ENCODE data around the gene GRIP1.
A peak's percentile ranks its signal among the peaks of the same experiment; 100 is the strongest.

Gene GRIP1

DNA sequence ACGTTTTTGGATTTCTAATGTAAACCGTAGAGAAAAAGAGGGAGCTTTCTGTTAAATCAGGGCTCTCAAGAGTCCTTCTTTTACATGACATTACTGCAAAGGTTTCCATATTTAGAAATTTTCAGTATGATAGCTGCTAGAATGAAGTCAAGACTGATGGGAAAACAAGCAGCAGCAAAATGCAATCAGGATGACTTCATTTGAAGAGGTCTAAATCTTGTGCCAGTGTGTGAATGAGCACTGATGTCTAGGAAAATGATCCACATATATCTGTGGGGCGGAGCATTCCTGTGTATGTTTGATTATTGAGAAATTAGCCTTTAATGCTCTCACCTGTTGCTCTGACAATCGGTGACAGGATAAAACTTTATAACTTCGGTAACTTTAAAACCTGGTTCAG, 73.6 kb downstream of the GRIP1 start:
- no peak for FAIRE-seq

GRCh38 chr12:66603981-66604479, 74.8 kb downstream of the GRIP1 start:
- no peak for FAIRE-seq
- DNase-seq (ENCODE audit: insufficient read length, low spot score) = no peak

More for the DNA sequence above, 73.6 kb downstream of the GRIP1 start:
- no peak for DNase-seq (ENCODE audit: insufficient read length, low spot score)

DNA sequence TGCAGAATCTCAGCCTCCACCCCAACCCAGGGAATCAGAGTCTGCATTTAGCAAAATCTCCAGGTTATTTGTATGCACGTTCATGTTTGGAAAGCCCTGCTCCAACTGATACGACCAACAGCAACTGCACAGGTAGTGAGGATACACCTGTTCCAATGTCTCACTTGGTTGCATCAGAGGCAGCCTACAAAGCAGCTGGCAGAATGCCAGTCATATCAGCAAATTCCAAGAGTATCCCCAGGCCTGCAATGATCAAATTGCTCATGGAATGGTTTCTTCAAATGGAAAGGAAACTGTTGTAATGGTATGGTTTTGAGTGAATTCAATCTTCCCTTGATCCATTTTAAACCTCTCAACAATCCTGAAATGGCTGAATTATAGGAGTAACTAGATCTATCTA, 75.4 kb downstream of the GRIP1 start:
- no peak for DNase-seq (ENCODE audit: insufficient read length, low spot score)
- no peak for FAIRE-seq

- FAIRE-seq (no peak), DNase-seq (ENCODE audit: insufficient read length, low spot score) (no peak)
Measured at GRCh38 chr12:66602483-66603143, 76.3 kb downstream of the GRIP1 start.

DNA sequence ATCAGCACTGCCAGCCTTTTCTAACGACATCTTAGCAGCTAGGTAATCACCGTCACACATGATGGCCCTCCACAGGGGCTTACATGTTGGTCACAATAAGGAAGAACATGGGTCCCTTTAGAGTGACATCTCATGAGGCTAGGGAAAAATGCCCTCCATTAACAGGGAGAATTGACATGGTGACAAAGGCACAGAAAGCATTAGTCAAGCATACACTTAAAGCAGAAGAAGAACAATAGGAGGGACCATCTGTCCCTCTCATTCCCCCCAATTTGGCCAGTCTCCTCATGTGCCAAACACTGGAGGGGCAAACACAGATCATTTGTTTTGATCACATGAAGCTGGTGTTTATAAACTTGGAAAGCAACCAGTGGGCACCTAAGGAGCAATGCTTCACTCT, 78.0 kb downstream of the GRIP1 start:
- DNase-seq (ENCODE audit: insufficient read length, low spot score) (no peak), FAIRE-seq (no peak)

DNA sequence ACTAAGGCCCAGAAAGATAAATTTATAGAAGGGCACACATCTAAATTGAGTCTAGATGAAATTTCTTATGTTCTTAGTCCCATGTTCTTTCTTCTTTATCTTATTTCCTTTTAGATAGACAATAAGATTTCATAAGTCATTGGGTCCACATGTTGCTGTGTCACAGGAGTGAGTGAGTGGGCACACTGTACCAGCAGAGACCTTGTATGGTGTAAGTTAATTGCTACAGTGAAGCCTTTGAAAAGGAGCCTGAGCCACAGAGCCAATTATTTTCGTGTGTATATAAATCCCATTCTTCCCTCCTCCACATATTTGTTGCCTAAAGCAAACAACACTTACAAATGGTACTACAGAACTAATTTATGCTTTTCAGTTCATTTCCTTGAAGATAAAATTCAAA, 79.1 kb downstream of the GRIP1 start:
- DNase-seq (ENCODE audit: insufficient read length, low spot score) = no peak
- no peak for FAIRE-seq

- no peak for FAIRE-seq
- no peak for DNase-seq (ENCODE audit: insufficient read length, low spot score)
Measured at GRCh38 chr12:66598608-66599007, 80.3 kb downstream of the GRIP1 start.

GRCh38 chr12:66598079-66598478, 80.8 kb downstream of the GRIP1 start:
- FAIRE-seq (no peak), DNase-seq (ENCODE audit: insufficient read length, low spot score) (no peak)

GRCh38 chr12:66596199-66596598, 82.7 kb downstream of the GRIP1 start:
- FAIRE-seq = no peak
- DNase-seq (ENCODE audit: insufficient read length, low spot score) = no peak

- no peak for DNase-seq (ENCODE audit: insufficient read length, low spot score)
- no peak for FAIRE-seq
Measured at GRCh38 chr12:66594688-66595087, 84.2 kb downstream of the GRIP1 start.

GRCh38 chr12:66590275-66590985, 88.4 kb downstream of the GRIP1 start:
- no peak for DNase-seq (ENCODE audit: insufficient read length, low spot score)
- FAIRE-seq = no peak

DNA sequence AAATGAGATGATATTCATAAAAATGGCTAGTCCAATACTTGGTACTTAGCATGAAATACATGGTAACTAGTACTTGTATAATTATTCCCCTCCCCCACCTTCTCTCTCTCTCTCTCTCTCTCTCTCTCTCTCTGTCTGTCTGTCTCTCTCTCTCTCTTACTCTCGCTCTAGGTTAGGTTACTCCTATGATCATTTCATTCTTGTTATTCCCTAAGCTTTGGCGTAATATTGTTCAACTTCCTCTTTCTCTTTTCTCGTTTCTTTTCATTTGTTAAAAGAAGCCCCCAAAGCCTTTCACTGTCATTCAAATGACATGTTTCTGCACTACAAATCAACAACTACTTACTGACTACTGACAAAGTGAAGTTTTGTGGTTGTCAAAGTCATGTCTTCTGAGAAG, 89.8 kb downstream of the GRIP1 start:
- DNase-seq (ENCODE audit: insufficient read length, low spot score) (no peak), FAIRE-seq (no peak)

DNA sequence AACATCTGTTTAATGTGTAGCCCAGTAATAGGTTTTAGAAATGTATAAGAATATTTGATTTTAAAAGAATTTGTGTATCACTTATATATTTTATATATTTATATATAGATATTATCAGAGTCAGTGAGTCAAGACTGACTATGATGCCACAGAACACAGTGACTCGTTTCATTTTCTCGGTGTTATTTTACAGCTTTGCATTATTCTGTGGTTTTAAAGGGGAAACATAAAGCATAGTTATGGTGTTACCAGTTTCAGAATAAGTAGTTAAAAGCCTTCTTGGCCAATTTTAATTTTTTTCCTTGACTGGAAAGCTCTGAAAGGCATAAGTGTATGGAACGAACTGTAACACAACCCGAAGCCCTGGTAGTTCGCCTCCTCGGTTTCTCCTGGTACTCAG, 91.0 kb downstream of the GRIP1 start:
- FAIRE-seq = no peak
- DNase-seq (ENCODE audit: insufficient read length, low spot score) = peak; percentile 5

- DNase-seq (ENCODE audit: insufficient read length, low spot score) = peak; percentile 28
- no peak for FAIRE-seq
Measured at GRCh38 chr12:66584673-66585072, 94.2 kb downstream of the GRIP1 start.

DNA sequence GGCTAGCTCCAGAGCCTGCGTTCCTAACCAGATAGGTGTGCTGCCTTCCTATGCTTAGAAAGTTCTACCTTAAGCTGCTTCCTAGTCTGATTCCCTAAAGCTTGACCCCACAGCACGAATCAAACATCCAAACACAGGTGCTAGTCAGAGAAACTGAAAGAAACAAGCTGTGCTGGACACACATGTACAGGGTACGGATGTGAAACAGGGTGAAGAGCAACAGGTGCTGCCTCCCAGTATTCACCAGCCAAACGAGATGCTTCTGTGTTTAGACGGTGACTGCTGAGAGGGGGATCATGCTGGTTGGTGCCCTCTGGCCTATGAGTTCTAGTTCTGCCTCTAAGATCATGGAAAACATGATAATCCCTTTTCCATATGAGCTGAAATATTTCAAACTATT, 105.3 kb downstream of the GRIP1 start:
- FAIRE-seq (no peak), DNase-seq (ENCODE audit: insufficient read length, low spot score) (no peak)

DNA sequence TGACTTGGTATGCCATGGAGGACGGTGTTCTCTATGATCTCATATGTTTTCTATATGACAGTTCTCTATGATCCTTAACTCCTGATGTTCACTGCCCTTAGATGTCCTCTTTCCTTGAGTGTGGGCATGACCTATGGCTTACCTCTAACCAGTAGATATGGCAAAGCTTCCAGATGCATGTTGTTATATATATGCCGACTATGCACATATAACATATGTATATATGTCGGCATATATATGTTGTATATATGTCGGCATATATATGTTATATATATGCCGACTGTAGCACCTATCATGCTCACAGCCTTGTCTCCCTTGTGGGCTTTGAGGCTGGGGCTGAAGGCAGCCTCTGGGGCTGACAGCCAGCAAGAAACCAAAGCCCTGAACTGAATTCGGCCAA, 106.0 kb downstream of the GRIP1 start:
- FAIRE-seq = no peak

DNA sequence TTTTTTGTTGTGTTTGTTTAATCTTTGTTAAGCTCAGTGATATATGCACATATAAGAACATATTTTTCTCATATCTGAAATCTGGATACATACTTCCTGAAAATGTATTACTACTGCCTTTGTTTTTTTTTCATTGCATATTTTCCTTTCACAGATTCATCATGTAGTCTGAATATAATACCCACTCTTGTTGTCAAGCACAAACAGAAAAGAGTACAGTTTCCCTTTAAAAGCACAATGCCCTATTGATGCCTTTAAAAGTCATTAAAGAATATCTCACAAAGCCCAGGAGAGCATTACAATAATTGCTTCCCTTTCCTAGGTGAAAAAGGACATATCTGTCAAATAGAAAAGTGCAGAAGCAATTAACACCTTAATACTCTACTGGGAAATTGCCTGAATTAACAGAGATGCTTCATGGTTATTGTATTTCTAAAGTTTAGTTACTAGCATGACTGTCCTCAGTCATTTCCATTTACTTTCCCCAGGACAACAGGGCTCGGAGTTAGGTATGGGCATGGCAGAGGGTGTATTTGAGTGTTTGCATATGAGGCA, 107.4 kb downstream of the GRIP1 start:
- DNase-seq (ENCODE audit: insufficient read length, low spot score) = no peak
- FAIRE-seq = peak; percentile 4

More for the DNA sequence above, 106.0 kb downstream of the GRIP1 start:
- no peak for DNase-seq (ENCODE audit: insufficient read length, low spot score)

DNA sequence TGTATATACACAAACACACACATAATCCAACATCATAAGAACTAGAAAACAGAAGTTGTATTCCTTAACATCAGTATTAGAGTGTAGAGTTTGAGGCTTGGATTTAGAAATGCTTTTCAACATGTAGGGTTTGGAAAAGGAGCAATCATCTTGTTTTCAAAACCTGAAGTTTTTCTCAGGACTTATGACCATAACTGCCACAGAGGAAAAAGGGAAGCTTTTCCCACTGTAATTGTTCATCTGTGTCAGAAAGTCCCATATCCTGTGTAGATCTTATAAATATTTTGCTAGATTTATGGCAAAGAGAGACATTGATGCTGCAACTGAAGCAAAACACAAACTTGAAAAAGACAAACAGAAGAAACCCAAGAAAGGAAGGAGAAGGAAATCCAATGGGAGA, 115.7 kb downstream of the GRIP1 start:
- DNase-seq (ENCODE audit: insufficient read length, low spot score) = no peak
- FAIRE-seq = no peak

DNA sequence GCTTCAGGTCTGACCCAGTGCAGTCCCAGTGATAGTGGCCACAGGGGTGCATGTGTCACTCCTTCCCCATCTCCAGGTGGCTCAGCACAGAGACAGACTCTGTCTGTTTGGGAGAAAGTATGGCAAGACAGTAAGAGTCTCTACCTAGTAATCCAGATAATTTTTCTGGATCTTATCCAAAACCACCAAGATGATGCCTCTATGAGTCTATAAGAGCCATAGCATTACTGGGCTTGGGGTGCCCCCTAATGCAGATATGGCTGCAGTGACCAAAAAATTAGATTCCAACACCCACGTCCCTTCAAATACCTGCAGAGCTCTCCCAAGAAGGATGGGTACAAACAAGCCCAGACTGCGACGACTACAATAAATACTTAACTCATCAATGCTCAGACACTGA, 123.8 kb downstream of the GRIP1 start:
- no peak for FAIRE-seq

GRCh38 chr12:66552716-66553115, 126.2 kb downstream of the GRIP1 start:
- DNase-seq (ENCODE audit: insufficient read length, low spot score) = no peak
- no peak for FAIRE-seq

More for the DNA sequence above, 123.8 kb downstream of the GRIP1 start:
- no peak for DNase-seq (ENCODE audit: insufficient read length, low spot score)

- no peak for FAIRE-seq
- no peak for DNase-seq (ENCODE audit: insufficient read length, low spot score)
Measured at GRCh38 chr12:66550626-66551025, 128.2 kb downstream of the GRIP1 start.

DNA sequence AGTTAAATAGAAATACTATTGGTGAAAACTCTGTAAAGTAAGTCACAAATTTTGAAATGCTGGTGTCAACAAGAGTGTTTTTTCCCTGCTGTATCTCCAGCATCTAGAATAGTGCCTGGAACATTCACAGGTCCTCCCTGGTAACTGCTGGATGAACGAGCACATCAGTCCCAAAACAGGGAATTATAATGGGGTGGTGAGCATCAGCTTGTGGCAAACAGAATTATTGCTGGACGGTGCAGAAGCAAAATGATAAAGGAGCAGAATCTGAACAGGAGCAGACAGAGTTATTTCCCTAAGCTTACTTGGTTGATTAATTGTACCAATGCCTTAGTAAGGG, 129.9 kb downstream of the GRIP1 start:
- FAIRE-seq = no peak
- no peak for DNase-seq (ENCODE audit: insufficient read length, low spot score)

All from HTR-8/SVneo (cell line).